Measurements from ENCODE around the gene FRMD4A.

Gene FRMD4A

DNA sequence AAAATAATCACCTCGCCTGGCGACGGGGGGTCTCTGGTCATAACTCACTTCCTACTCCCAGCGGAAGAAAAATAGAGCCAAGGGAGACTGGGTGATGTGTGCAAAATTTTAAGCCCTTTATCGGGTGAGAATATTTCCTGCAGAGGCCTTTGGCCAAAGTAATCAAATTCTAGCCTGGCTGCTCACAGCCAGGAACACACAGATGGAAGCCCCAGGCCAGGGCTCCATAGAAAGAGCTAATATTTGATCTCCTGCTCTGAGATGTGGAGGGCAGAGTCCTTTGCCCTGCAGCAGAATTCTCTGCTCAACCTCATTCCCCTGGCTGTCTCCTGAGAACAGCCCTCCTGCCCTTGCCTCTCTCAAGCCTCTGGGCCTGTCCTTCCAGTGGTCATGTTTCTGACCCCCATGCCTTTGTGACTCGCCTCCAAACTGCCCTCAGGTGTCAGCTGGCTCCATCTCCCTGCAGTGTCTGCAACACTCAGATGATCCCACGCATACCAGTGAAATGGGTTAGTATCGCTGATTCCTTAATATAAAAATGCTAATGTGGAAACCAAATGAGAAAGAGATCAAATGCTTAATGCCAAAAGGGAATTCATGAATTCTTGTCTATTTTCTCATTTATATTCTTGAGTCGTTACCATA is 34.5 kb downstream of the FRMD4A start:
- in situ Hi-C loops (cut with MboI; ENCODE audit: low sequenced_read_pairs) = no loop called here

GRCh38 chr10:14294347-14295059 is 36.2 kb downstream of the FRMD4A start:
- in situ Hi-C loops (cut with MboI; ENCODE audit: low sequenced_read_pairs) = no loop called here

DNA sequence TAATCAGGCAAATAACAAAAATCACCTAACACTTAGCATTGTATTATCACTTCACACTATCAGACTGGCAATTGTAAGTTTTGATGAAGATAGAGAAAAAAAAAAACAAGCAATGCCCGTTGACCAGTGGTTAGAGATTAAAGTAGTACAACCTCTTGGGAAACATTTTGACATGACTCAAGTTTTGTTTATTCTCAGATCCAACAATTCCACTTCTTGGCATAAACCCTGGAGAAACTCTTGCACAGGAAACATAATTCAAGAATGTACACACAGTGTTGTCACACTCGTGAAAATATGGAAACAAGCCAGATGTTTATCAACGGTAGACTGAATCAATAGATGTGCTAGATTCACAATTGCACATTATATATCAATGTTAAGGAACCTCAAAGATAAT is 37.2 kb downstream of the FRMD4A start:
- in situ Hi-C loops (cut with MboI; ENCODE audit: low sequenced_read_pairs) = no loop called here

DNA sequence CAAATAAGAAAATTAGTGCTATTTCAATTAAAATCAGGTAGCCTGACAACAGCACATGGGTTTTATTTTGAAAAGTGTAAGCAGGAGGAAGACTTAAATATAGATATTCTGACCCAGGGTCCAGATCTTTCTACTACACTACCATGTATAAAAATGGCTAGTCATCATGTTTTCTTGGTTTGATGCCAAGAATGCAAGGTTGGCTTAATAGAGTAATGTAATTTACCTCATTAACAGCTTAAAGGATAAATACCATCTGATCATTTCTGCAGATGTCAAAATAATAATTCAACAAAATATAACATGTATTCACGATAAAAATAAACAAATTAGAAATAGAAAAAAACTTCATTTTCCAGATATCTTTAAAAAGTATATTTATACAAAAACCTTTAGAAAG is 39.4 kb downstream of the FRMD4A start:
- in situ Hi-C loops (cut with MboI; ENCODE audit: low sequenced_read_pairs) = no loop called here

- in situ Hi-C loops (cut with MboI; ENCODE audit: low sequenced_read_pairs) = no loop called here
Observed at GRCh38 chr10:14285941-14286560, 44.7 kb downstream of the FRMD4A start.

- in situ Hi-C loops (cut with MboI; ENCODE audit: low sequenced_read_pairs) = no loop called here
Observed at GRCh38 chr10:14282276-14282675, 48.4 kb downstream of the FRMD4A start.

DNA sequence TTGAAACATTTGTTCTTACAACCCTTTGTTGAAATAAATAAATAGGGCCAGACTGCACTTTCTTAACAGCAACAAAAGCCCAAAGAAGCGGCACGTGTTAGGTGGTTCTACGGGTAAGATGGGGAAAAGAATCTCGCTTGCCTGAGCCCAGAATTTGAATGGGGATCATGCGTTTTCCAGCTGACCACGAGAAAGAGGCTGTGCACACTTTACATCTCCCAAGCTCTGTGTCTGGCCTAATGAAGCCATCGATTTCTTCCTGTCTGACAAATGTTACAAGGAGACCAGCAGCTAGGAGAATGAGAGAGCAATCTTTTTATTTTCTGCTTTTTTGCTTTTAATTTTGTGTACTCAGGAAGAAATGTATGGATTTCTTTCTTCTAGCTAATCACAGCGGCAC is 52.2 kb downstream of the FRMD4A start:
- in situ Hi-C loops (cut with MboI; ENCODE audit: low sequenced_read_pairs) = no loop called here

- in situ Hi-C loops (cut with MboI; ENCODE audit: low sequenced_read_pairs) = no loop called here
Observed at GRCh38 chr10:14276210-14276609, 54.5 kb downstream of the FRMD4A start.

DNA sequence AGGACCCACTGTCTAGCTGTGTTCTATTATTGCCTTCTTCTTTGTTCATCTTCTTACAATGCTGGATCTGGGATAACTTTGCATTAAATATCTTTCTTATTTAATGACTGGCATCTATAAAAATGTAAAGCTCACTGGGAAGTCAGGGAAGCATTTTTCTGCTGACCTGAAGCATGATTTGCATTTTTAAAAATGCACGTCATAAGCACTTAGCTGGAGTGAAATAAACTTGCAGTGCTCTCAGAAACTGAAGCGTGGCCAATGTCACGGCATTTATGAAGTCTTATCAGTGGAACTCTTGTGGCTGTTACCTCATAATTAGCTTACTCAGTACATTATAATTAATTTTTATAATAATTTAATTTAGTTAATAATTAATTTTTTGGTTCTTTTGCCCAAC is 59.1 kb downstream of the FRMD4A start:
- in situ Hi-C loops (cut with MboI; ENCODE audit: low sequenced_read_pairs) = no loop called here

- in situ Hi-C loops (cut with MboI; ENCODE audit: low sequenced_read_pairs) = no loop called here
Observed at GRCh38 chr10:14270370-14270769, 60.4 kb downstream of the FRMD4A start.

GRCh38 chr10:14265709-14266108 is 65.0 kb downstream of the FRMD4A start:
- in situ Hi-C loops (cut with MboI; ENCODE audit: low sequenced_read_pairs) = no loop called here

- in situ Hi-C loops (cut with MboI; ENCODE audit: low sequenced_read_pairs) = no loop called here
Observed at GRCh38 chr10:14262836-14263425, 67.8 kb downstream of the FRMD4A start.

DNA sequence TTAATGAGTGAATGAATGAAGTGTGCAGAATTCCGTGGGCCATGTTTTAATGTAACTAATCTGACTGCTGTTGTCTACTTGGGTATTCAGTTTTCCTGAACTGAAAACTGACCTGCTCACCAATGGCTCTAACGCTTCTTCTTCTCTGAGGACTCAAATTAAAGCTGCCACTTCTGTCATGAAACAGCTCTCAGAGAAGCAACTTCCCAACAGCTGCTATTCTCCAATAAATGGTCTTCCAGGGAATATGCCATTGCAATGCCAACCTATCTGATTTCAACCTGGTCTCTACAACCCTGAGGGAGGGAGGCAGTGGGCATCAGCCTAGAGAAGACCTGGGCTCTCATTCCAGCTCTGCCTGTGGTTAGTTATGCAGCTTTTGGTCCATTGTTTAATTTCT is 69.4 kb downstream of the FRMD4A start:
- in situ Hi-C loops (cut with MboI; ENCODE audit: low sequenced_read_pairs) = no loop called here

- in situ Hi-C loops (cut with MboI; ENCODE audit: low sequenced_read_pairs) = no loop called here
Observed at GRCh38 chr10:14259696-14260566, 70.8 kb downstream of the FRMD4A start.

- in situ Hi-C loops (cut with MboI; ENCODE audit: low sequenced_read_pairs) = no loop called here
Observed at GRCh38 chr10:14254368-14254767, 76.4 kb downstream of the FRMD4A start.

DNA sequence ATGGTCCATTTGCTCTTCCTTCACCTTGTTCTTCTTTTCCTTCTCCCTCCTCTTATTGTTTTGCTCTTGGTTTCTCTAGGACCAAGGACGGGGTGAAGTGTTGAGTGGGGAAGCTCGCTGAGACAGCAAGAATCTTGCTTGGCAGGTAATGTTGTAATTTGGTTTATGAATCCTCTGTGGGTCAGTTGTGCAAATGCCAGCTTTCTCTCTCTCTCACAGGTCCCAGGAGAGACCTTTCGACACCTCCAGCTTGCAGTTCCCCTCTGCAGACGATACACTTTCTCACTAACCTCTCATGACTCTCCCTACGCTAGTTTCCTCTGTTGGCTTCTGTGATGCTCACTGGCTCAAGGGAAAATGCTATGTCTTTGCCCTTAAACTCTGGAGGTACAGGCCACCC is 77.0 kb downstream of the FRMD4A start:
- in situ Hi-C loops (cut with MboI; ENCODE audit: low sequenced_read_pairs) = no loop called here

DNA sequence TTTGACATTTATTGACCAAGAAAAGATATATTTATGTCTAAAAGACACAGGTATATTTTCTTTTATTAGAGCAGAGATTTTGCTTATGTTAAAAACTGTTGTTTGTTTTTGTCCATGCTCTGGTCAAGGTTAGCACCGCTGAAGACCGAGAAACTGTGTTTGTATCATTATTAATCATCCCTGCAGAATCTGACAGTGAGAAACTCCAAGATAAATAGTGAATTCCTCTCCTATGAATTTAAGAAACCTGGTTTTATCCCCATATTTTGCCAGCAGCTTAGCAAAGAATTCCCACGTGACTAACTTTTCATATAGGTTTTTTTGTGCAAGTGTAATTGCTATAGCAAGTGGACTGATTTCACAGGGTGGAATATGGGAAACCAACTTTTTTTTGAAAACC is 77.6 kb downstream of the FRMD4A start:
- in situ Hi-C loops (cut with MboI; ENCODE audit: low sequenced_read_pairs) = no loop called here

DNA sequence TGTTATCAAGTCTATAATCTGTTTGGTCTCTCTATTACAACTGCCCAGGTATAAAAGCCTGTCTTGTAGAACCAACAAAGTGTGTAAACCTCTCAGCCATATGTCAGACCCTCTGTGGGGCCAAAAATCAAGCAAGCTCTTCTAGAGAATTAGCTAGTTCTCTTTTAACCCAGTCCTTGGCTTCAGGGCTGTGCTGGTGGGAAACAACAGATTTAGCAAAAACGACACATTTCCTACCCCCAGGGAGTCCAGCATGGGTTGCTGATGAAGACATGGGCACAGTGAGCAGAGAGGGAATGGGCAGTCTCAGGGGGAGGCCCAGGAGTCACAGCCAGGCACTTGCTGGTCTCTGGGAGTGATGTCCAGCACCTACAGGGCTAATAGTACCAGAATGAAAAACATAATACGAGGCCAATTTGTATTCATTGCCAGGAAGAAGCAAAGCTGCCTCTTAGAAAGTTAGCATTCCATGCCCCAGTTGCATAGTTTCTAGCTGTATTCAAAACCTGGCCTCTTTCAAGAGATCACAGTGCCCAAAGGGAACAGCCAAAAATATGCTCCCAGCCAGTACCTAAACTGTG is 80.1 kb downstream of the FRMD4A start:
- in situ Hi-C loops (cut with MboI; ENCODE audit: low sequenced_read_pairs) = no loop called here

DNA sequence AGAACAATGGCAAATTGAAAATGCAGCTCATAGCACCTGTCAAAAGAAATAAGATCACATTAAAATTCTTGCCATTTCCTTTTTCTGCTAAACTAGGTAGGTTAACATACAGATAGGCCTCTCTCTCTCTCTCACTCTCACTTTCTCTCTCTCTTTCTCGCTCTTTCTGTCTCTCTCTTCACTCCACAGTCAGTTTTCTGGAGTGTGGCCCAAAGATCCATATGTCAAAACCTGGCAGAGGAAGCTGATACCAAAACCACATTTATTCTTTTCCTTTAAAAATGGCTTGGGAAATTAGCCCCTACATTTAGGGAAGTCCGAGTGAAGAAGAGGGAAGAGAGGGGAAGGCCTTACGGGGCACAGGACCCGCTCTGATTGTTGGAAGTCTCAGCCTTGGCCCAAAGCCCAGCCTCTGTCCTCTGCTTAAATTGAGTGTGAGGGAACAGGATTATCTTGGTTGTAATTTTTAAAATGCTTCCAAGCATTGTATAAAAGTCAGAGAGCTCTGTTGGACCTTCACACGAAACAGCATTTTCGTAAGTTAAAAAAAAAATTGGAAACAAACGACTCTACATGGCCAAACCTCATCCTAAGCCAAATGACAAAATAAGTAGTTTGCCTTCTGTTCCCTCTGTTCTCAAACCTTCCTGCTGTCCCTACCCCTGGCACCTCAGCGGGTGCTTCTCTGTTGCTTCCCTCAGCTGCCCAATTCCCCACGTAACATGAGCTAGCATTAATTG is 83.2 kb downstream of the FRMD4A start:
- in situ Hi-C loops (cut with MboI; ENCODE audit: low sequenced_read_pairs) = no loop called here

DNA sequence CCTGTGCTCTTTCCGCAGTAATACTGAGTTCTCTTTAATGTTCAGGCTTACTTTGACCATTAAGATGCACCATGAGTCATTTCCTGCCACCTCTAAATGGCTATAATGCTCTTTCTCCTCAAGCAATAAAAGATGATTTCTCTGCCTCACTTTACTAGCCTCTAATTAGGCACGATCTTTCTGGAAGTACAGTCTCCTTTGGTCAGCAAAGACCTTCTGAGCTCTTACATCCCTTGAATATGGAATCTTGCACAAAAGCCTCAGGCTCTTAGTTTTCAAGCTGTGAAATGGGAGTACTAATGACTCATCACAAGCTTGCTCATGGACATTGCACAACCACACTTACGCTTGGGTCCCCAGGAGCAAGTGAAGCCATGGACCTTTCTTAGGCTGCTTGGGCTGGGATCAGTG is 85.9 kb downstream of the FRMD4A start:
- in situ Hi-C loops (cut with MboI; ENCODE audit: low sequenced_read_pairs) = no loop called here

All from hTERT RPE-1 (cell line).